ENCODE results near the gene MBOAT1.

The MBOAT1 gene

DNA sequence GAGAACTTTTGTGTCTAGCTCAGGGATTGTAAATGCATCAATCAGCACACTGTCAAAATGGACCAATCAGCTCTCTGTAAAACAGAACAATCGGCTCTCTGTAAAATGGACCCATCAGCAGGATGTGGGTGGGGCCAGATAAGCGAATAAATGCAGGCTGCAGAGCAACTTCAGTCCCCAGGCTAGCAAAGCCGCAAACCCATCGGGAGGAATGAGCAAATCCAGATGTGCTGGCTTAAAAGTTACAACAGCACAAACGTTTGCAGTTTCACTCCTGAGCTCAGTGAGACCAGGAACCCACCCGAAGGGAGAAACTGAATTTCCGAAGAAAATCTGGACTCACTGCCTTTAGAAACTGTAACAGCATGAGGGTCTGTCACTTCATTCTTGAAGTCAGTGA, 21.9 kb upstream of the MBOAT1 start:
- no peak overlapping the region for H3K4me3 ChIP-seq (ENCODE audit: low read depth, low read length)
- TF ChIP-seq, protein P1, sequence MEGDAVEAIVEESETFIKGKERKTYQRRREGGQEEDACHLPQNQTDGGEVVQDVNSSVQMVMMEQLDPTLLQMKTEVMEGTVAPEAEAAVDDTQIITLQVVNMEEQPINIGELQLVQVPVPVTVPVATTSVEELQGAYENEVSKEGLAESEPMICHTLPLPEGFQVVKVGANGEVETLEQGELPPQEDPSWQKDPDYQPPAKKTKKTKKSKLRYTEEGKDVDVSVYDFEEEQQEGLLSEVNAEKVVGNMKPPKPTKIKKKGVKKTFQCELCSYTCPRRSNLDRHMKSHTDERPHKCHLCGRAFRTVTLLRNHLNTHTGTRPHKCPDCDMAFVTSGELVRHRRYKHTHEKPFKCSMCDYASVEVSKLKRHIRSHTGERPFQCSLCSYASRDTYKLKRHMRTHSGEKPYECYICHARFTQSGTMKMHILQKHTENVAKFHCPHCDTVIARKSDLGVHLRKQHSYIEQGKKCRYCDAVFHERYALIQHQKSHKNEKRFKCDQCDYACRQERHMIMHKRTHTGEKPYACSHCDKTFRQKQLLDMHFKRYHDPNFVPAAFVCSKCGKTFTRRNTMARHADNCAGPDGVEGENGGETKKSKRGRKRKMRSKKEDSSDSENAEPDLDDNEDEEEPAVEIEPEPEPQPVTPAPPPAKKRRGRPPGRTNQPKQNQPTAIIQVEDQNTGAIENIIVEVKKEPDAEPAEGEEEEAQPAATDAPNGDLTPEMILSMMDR (conservative IDR thresholded peaks at IDR 0.05; ENCODE audit: low read depth, low read length) = no peak
- DNase-seq (ENCODE audit: low read depth) = no peak

DNA sequence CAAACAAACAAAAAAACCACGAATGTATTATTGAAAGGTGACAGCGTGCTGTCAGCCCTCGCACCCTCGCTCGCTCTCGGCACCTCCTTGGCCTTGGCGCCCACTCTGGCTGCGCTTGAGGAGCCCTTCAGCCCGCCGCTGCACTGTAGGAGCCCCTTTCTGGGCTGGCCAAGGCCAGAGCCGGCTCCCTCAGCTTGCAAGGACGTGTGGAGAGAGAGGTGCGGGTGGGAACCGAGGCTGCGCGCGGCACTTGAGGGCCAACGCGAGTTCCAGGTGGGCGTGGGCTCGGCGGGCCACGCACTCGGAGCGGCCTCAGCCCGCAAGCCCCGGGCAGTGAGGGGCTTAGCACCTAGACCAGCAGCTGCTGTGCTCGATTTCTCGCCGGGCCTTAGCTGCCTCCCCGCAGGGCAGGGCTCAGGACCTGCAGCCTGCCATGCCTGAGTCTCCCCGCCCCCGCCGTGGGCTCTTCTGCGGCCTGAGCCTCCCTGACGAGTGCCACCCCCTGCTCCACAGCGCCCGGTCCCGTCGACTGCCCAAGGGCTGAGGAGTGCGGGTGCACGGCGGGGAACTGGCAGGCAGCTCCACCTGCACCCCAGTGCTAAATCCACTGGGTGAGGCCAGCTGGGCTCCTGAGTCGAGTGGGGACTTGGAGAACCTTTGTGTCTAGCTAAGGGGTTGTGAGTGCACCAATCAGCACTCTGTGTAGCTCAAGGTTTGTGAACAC, 20.9 kb upstream of the MBOAT1 start:
- H3K4me3 ChIP-seq (ENCODE audit: low read depth, low read length) = no peak overlapping the region
- no peak for DNase-seq (ENCODE audit: low read depth)
- TF ChIP-seq, protein P1 (conservative IDR thresholded peaks at IDR 0.05; ENCODE audit: low read depth, low read length) = no peak

DNA sequence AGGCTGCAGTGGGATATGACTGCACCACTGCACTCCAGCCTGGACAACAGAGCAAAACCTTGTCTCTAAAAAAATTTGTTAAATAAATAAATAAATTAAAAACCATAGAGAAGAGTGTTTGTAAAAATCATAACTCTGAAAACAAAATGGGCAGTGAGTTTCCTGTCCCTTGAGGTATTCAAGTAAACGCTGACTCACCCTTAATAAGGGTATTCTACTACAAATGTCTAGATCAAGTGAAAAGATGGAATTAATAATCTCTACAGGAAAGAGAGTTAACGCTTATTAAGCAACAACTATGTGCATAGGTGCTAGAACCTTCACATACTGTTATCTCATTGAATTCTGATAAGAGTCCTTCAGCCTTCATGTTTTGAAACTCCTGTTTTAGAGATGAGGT, 19.9 kb upstream of the MBOAT1 start:
- no peak for DNase-seq (ENCODE audit: low read depth)
- no peak overlapping the region for H3K4me3 ChIP-seq (ENCODE audit: low read depth, low read length)
- TF ChIP-seq, protein P1 (conservative IDR thresholded peaks at IDR 0.05; ENCODE audit: low read depth, low read length) = no peak

DNA sequence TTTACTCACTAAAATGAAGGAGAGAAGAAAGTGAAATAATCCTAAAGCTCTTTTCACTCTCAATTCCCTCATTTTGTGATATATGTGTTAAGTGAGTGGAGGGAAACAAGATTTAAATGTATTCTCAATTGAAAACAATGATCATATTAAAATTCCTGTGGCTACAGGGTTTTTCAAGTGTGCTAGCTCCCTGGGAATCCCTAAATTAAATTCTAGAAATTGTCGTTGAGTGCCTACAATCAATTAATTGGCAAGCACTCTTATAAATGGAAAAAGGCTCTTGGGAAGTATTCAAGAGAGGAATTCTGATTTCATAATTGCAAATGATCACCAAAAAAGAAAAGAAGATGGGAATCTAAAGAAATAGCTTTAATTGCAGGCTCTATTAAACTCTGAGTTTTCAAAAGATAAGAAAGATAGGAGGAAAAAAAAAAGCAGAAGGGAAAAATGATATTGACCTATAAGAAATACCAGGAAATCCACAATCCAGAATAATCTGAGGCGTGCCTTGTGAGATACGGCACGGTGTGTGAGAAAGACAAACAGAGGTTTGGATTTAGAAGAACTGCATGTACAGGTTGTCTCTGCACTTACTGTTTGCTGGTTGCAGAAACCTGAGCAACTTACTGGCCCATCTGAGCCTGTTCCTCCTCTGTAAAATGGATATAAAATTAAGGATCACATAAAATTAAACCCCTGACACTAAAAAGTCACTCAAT, 18.3 kb upstream of the MBOAT1 start:
- no peak overlapping the region for H3K4me3 ChIP-seq (ENCODE audit: low read depth, low read length)
- no peak for DNase-seq (ENCODE audit: low read depth)
- TF ChIP-seq, protein P1 (conservative IDR thresholded peaks at IDR 0.05; ENCODE audit: low read depth, low read length) = no peak

DNA sequence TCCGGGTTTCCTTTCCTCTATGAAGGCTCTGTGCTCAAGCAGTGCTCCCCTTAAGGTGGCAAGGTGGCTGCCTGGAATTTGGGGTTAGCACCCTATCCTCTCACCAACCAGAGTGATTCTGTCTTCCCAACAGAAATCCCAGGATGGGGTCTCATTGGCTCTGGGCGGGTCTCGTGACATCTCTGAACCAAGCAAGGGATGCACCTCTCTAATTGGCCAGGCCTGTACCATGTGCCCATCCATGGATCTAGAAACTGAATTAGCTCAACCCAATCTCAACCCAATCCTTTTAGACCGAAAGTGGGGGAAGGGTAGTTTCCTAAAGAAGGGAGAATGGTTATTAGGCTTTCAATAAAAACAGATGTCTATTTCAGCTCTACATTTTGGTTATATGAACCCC, 17.6 kb upstream of the MBOAT1 start:
- no peak for DNase-seq (ENCODE audit: low read depth)
- H3K4me3 ChIP-seq (ENCODE audit: low read depth, low read length) = no peak overlapping the region
- TF ChIP-seq, protein P1 (conservative IDR thresholded peaks at IDR 0.05; ENCODE audit: low read depth, low read length) = no peak

DNA sequence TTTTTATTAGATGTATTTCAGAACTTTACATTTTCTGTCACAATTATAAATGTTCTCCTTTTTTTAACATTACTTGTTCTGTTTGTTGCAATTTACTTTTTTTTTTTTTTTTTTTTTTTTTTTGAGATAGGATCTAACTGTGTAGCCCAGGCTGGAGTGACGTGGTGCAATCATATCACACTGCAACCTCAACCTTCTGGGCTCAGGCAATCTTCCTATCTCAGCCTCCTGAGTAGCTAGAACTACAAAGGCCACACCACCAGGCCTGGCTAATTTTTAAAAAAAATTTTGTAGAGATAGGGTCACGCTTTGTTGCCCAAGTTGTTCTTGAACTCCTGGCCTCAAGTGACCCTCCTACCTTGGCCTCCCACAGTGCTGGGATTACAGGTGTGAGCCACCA, 15.1 kb upstream of the MBOAT1 start:
- H3K4me3 ChIP-seq (ENCODE audit: low read depth, low read length) = no peak overlapping the region
- DNase-seq (ENCODE audit: low read depth) = no peak
- TF ChIP-seq, protein P1 (conservative IDR thresholded peaks at IDR 0.05; ENCODE audit: low read depth, low read length) = no peak

DNA sequence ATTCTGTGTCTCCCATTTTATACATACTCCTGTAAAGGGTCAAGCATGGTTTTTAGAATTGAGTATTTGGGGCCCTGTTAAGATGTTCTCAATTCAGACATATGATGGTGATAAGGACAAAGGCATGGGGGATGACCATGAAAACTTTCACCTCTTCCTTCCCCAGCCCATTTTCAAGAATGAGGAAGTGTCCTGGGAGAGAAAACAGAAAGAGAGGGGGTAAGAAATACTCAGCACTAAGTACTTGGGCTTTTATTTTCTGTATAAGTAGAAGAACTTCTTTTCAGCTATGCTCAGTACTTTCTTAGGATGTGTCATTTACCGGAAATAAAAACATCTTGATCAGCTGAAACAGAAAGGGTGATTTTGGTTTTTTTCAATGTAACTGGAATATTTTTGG, 10.9 kb upstream of the MBOAT1 start:
- no peak for DNase-seq (ENCODE audit: low read depth)
- TF ChIP-seq, protein P1 (conservative IDR thresholded peaks at IDR 0.05; ENCODE audit: low read depth, low read length) = no peak
- no peak overlapping the region for H3K4me3 ChIP-seq (ENCODE audit: low read depth, low read length)
